HCT116 (cell line): ENCODE results near the gene GRB10. TPM values are rescaled to one million over a fixed set of nuclear protein-coding genes. Genes with fewer than 3 reads are reported as not detected.

Experiments
- ATAC-seq: fragments of 200-7000 bp; cut with Tn5 transposase; 2 replicates; pipeline ENCODE4 v1.9.1; 2020; ENCODE audit warnings: mild to moderate bottlenecking, moderate library complexity
- BruUV-seq: library from RNA; stranded (reverse); fragments of 400-500 nt; replicated peaks from 2 replicates; lab custom pipeline; 2021; lab: Mats Ljungman, UMichigan
- CTCF ChIA-PET: fragments of 300-600 bp; sonication (Branson Sonifier 250); formaldehyde crosslinking; loops from one replicate; lab custom pipeline; 2021; ENCODE audit warnings: antibody characterized with exemption; lab: Charles Lee
- POLR2A ChIA-PET: fragments of 300-600, 350-600 bp; sonication (Branson Sonifier 250); formaldehyde crosslinking; loops from one replicate; lab custom pipeline; 2021; ENCODE audit warnings: antibody characterized with exemption; lab: Charles Lee
- RAD21 ChIA-PET, 2 experiments: fragments of 300-600 bp; sonication (Branson Sonifier 250); formaldehyde crosslinking; loops; one replicate each; lab custom pipeline; 2023; ENCODE audit warnings: low total read pairs in 2 of 2; ENCODE audit not compliant: uncharacterized antibody in 2 of 2, unreplicated experiment in 2 of 2, low non-redundant PET in 1 of 2; lab: Charles Lee
- DNase-seq: peaks from one replicate; pipeline ENCODE4 v3.0.0-alpha.2; 2010; ENCODE audit warnings: low read depth, low spot score
- H2AFZ ChIP-seq: fragments of 200-600 bp; shearing (Covaris generic), sonication (generic); 2 replicates; pipeline ENCODE4 v1.6.1; 2017; ENCODE audit warnings: low read depth, mixed run types, mixed read lengths, antibody characterized with exemption, low read length; ENCODE audit not compliant: poor library complexity, severe bottlenecking
- H3K27ac ChIP-seq: 2 replicates; pipeline ENCODE4 v1.5.1; 2012; ENCODE audit warnings: low read depth, low read length
- H3K27me3 ChIP-seq: fragments of 200-600 bp; sonication (generic); 2 replicates; pipeline ENCODE4 v1.6.1; 2016; ENCODE audit warnings: mixed run types, low read length, mixed read lengths; ENCODE audit not compliant: insufficient read depth
- H3K36me3 ChIP-seq, 2 experiments: fragments of 200-500 bp in 1 of 2; fragments of 200-600 bp in 1 of 2; sonication (Bioruptor generic) in 1 of 2; sonication (generic) in 1 of 2; 2 replicates each; pipeline versions ENCODE4 v1.5.1 to v1.6.1; 2014 to 2016; ENCODE audit warnings: low read length in 2 of 2, inconsistent platforms in 1 of 2, mixed read lengths in 1 of 2, mixed run types in 1 of 2; ENCODE audit not compliant: insufficient read depth in 2 of 2, control insufficient read depth in 1 of 2
- H3K4me1 ChIP-seq, 2 experiments: fragments of 200-600 bp in 1 of 2; sonication (generic) in 1 of 2; 2 replicates each; pipeline versions ENCODE4 v1.5.1 to v1.6.1; 2012 to 2017; ENCODE audit warnings: low read length in 2 of 2, inconsistent platforms in 1 of 2, mild to moderate bottlenecking in 1 of 2, mixed read lengths in 1 of 2, mixed run types in 1 of 2, moderate library complexity in 1 of 2; ENCODE audit not compliant: insufficient read depth in 2 of 2, control insufficient read depth in 1 of 2
- H3K4me2 ChIP-seq: fragments of 200-600 bp; sonication (generic); 2 replicates; pipeline ENCODE4 v1.6.1; 2017; ENCODE audit warnings: mixed run types, low read length, mixed read lengths
- H3K4me3 ChIP-seq, 2 experiments: fragments of 200-600 bp in 1 of 2; sonication (generic) in 1 of 2; replicated peaks in 1 of 2; 2 replicates each; pipeline ENCODE4 v1.5.1; 2011 to 2016; ENCODE audit warnings: low read length in 2 of 2, control low read depth in 1 of 2, low read depth in 1 of 2, mild to moderate bottlenecking in 1 of 2, mixed read lengths in 1 of 2, mixed run types in 1 of 2
- H3K79me2 ChIP-seq: fragments of 200-600 bp; sonication (generic); 2 replicates; pipeline ENCODE4 v1.6.1; 2017; ENCODE audit warnings: mild to moderate bottlenecking, mixed run types, low read length, moderate library complexity, mixed read lengths; ENCODE audit not compliant: insufficient read depth
- H3K9ac ChIP-seq: fragments of 200-600 bp; sonication (generic); 2 replicates; pipeline ENCODE4 v1.6.1; 2016; ENCODE audit warnings: low read length, mixed read lengths
- H3K9me2 ChIP-seq: fragments of 200-600 bp; sonication (generic), shearing (Covaris generic); 2 replicates; pipeline ENCODE4 v1.6.1; 2017; ENCODE audit warnings: mixed run types, mild to moderate bottlenecking, moderate library complexity; ENCODE audit not compliant: insufficient read depth
- H3K9me3 ChIP-seq, 2 experiments: fragments of 200-500 bp in 1 of 2; fragments of 200-600 bp in 1 of 2; sonication (Bioruptor generic) in 1 of 2; sonication (generic) in 1 of 2; 2 replicates each; pipeline ENCODE4 v1.6.1; 2014 to 2017; ENCODE audit warnings: low read length in 2 of 2, mixed read lengths in 2 of 2, inconsistent platforms in 1 of 2, low read depth in 1 of 2, mild to moderate bottlenecking in 1 of 2, mixed run types in 1 of 2, moderate library complexity in 1 of 2; ENCODE audit not compliant: control insufficient read depth in 1 of 2, insufficient read depth in 1 of 2
- H4K20me1 ChIP-seq: fragments of 200-600 bp; sonication (generic), shearing (Covaris generic); 2 replicates; pipeline ENCODE4 v1.6.1; 2017; ENCODE audit warnings: mixed run types, mild to moderate bottlenecking, moderate library complexity; ENCODE audit not compliant: insufficient read depth
- ATF3 ChIP-seq: IDR thresholded peaks from 2 replicates; pipeline ENCODE4 v1.6.1; 2012
- CBX3 ChIP-seq: IDR thresholded peaks from 2 replicates; pipeline ENCODE4 v1.6.1; 2012; ENCODE audit warnings: low read depth
- CTCF ChIP-seq, 3 experiments: fragments of 200-600 bp in 1 of 3; sonication (generic) in 1 of 3; IDR thresholded peaks in 2 of 3; conservative IDR thresholded peaks in 1 of 3; 2 replicates each; pipeline ENCODE4 v1.5.1; 2012 to 2017; ENCODE audit warnings: low read depth in 2 of 3, low read length in 2 of 3, antibody characterized with exemption in 1 of 3, borderline replicate concordance in 1 of 3, control low read depth in 1 of 3, mild to moderate bottlenecking in 1 of 3, mixed read lengths in 1 of 3, mixed run types in 1 of 3, moderate library complexity in 1 of 3; ENCODE audit not compliant: insufficient read depth in 1 of 3
- EGR1 ChIP-seq: IDR thresholded peaks from 2 replicates; pipeline ENCODE4 v1.6.1; 2012; ENCODE audit warnings: low read depth
- EZH2 ChIP-seq: fragments of 200-600 bp; sonication (generic); IDR thresholded peaks from 2 replicates; pipeline ENCODE4 v1.6.1; 2017; ENCODE audit warnings: antibody characterized with exemption, mixed run types
- EZH2phosphoT487 ChIP-seq: fragments of 200-600 bp; IDR thresholded peaks from 2 replicates; pipeline ENCODE4 v1.6.1; 2018; ENCODE audit warnings: antibody characterized with exemption, borderline replicate concordance
- FOSL1 ChIP-seq: IDR thresholded peaks from 2 replicates; pipeline ENCODE4 v1.6.1; 2012; ENCODE audit warnings: low read depth
- JUND ChIP-seq: IDR thresholded peaks from 2 replicates; pipeline ENCODE4 v1.6.1; 2012
- POLR2A ChIP-seq: IDR thresholded peaks from 2 replicates; pipeline ENCODE4 v1.7.0; 2011; ENCODE audit warnings: borderline replicate concordance; ENCODE audit not compliant: insufficient read depth, insufficient read length; ENCODE audit errors: extremely low read depth
- POLR2AphosphoS5 ChIP-seq: IDR thresholded peaks from 2 replicates; pipeline ENCODE4 v1.6.1; 2011; ENCODE audit warnings: mild to moderate bottlenecking, low read depth, low read length, moderate library complexity
- RAD21 ChIP-seq: IDR thresholded peaks from 2 replicates; pipeline ENCODE4 v1.6.1; 2012; ENCODE audit warnings: low read depth, mild to moderate bottlenecking
- REST ChIP-seq: IDR thresholded peaks from 2 replicates; pipeline ENCODE4 v1.6.1; 2012; ENCODE audit warnings: low read depth
- SIN3A ChIP-seq: IDR thresholded peaks from 2 replicates; pipeline ENCODE4 v1.6.1; 2012; ENCODE audit warnings: low read depth
- SP1 ChIP-seq: IDR thresholded peaks from 2 replicates; pipeline ENCODE4 v1.6.1; 2012; ENCODE audit warnings: low read depth
- YY1 ChIP-seq: IDR thresholded peaks from 2 replicates; pipeline ENCODE4 v1.6.1; 2011; ENCODE audit warnings: low read length, low read depth, moderate library complexity, mild to moderate bottlenecking; ENCODE audit not compliant: insufficient replicate concordance; ENCODE audit errors: extremely low read depth
- ZNF274 ChIP-seq: fragments of 200-500 bp; sonication (Bioruptor generic); IDR thresholded peaks from 2 replicates; pipeline ENCODE4 v1.6.1; 2014; ENCODE audit warnings: mild to moderate bottlenecking, low read depth, low read length, inconsistent platforms
- intact Hi-C: fragments of 100-400 bp; cut with micrococcal nuclease; formaldehyde crosslinking; loops from 2 replicates; pipeline ENCODE4 v1.10.0; 2022
- total RNA-seq: library from RNA; stranded (reverse); gene quantifications from one replicate; pipeline ENCODE4 v1.2.1, GENCODE V29; 2021; ENCODE audit not compliant: unreplicated experiment
- TF ChIP-seq, protein P1 (sequence below): IDR thresholded peaks from 2 replicates; pipeline ENCODE4 v1.6.1; 2012
- TF ChIP-seq, protein P2 (sequence below): IDR thresholded peaks from 2 replicates; pipeline ENCODE4 v1.6.1; 2011; ENCODE audit warnings: mild to moderate bottlenecking, low read length, moderate library complexity; ENCODE audit not compliant: insufficient replicate concordance; ENCODE audit errors: extremely low read depth

The GRB10 gene
- total RNA-seq, 1 experiment from 2014 or later = 37.3 TPM

DNA sequence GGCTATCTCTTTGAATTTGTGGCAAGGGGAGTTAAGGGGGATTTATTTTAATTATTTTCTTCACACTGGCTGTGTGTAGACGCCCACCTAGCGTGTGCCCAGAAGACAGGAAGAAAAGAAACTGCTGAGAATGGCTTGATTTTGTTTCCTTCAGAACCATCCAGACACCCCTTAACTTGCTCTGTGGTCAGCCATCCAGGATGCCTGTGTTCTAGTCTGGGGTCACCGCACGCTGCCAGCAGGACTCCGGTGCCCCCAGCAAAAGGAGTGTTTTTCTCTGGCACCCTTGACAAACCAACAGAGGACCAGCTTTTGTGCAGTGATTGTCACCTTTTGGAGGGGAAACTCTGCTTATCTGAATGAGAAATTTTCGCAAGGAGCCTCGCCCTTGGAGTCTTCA is 222.8 kb downstream of the GRB10 start:
- H4K20me1 ChIP-seq = no peaks in the 10 kb centered on the region
- H3K27me3 ChIP-seq = peaks cover 31% of the 10 kb centered on the region; the same call in 1 of the 2 replicates
- no peaks in the 10 kb centered on the region for H3K9me3 ChIP-seq
- no peak overlapping the region for H3K9ac ChIP-seq
- H3K27ac ChIP-seq = no peak overlapping the region
- RAD21 ChIA-PET = no interaction called here
- H3K4me2 ChIP-seq = no peak overlapping the region
- TF ChIP-seq JUND = no peak
- no peak for TF ChIP-seq SP1
- TF ChIP-seq SIN3A = no peak
- no peak for TF ChIP-seq POLR2A
- TF ChIP-seq FOSL1 = no peak
- TF ChIP-seq POLR2AphosphoS5 = no peak
- no peak for TF ChIP-seq EZH2
- no peak for TF ChIP-seq ATF3
- TF ChIP-seq CBX3 = no peak
- TF ChIP-seq, protein P1, sequence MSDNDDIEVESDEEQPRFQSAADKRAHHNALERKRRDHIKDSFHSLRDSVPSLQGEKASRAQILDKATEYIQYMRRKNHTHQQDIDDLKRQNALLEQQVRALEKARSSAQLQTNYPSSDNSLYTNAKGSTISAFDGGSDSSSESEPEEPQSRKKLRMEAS = no peak
- TF ChIP-seq RAD21 = no peak
- TF ChIP-seq ZNF274 = no peak
- TF ChIP-seq REST = no peak
- no peak for TF ChIP-seq EZH2phosphoT487
- no peak for TF ChIP-seq YY1
- no peak for TF ChIP-seq EGR1
- no peak for TF ChIP-seq CTCF (IDR thresholded peaks at IDR 0.05 in 2 of 3, conservative IDR thresholded peaks at IDR 0.05 in 1 of 3; ENCODE audit: borderline replicate concordance in 1 of 3, insufficient read depth in 1 of 3, low read depth in 2 of 3, low read length in 2 of 3)
- TF ChIP-seq, protein P2, sequence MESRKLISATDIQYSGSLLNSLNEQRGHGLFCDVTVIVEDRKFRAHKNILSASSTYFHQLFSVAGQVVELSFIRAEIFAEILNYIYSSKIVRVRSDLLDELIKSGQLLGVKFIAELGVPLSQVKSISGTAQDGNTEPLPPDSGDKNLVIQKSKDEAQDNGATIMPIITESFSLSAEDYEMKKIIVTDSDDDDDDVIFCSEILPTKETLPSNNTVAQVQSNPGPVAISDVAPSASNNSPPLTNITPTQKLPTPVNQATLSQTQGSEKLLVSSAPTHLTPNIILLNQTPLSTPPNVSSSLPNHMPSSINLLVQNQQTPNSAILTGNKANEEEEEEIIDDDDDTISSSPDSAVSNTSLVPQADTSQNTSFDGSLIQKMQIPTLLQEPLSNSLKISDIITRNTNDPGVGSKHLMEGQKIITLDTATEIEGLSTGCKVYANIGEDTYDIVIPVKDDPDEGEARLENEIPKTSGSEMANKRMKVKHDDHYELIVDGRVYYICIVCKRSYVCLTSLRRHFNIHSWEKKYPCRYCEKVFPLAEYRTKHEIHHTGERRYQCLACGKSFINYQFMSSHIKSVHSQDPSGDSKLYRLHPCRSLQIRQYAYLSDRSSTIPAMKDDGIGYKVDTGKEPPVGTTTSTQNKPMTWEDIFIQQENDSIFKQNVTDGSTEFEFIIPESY = no peak
- TF ChIP-seq, all 23 proteins: peak for 0
- H3K4me1 ChIP-seq = no peaks in the 10 kb centered on the region
- CTCF ChIA-PET = no interaction called here
- POLR2A ChIA-PET = no interaction called here
- H2AFZ ChIP-seq = no peak overlapping the region
- ATAC-seq (no peak), DNase-seq (no peak)
- H3K79me2 ChIP-seq = no peaks in the 10 kb centered on the region
- H3K9me2 ChIP-seq = no peaks in the 10 kb centered on the region
- intact Hi-C loops = no loop called here
- no TSS peak for BruUV-seq
- no peaks in the 10 kb centered on the region for H3K36me3 ChIP-seq
- no peak overlapping the region for H3K4me3 ChIP-seq
